ENCODE results near the gene APP.

DNA sequence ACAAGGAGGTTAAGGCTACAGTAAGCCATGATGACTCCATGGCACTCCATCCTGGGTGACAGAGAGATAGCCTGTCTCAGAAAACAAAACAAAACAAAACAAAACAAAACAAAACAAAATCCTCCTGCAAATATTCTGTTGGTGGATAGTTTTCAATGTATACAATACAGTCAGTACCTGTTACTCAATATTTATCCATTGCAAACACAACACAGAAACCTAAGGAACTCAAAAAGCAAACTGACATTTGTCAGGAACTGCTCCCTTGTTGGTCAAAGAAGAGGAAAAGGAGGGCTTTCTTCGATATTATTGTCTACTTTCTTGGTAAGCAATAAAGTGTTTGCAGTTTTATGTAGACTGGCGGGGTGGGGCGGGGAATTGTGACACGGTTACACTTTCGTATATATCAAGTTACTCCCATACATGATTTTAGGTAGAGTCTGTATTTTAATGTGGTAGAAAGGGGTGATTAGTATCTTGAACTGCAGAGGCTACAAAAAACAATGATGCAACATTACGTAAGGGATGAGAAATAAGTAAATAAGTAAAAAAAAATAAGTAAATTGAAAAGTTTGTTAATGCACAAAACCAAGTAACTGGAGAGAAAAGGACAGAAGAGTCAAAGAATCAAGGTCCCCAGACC lies 31.8 kb downstream of the APP start:
- TF ChIP-seq, protein P1, sequence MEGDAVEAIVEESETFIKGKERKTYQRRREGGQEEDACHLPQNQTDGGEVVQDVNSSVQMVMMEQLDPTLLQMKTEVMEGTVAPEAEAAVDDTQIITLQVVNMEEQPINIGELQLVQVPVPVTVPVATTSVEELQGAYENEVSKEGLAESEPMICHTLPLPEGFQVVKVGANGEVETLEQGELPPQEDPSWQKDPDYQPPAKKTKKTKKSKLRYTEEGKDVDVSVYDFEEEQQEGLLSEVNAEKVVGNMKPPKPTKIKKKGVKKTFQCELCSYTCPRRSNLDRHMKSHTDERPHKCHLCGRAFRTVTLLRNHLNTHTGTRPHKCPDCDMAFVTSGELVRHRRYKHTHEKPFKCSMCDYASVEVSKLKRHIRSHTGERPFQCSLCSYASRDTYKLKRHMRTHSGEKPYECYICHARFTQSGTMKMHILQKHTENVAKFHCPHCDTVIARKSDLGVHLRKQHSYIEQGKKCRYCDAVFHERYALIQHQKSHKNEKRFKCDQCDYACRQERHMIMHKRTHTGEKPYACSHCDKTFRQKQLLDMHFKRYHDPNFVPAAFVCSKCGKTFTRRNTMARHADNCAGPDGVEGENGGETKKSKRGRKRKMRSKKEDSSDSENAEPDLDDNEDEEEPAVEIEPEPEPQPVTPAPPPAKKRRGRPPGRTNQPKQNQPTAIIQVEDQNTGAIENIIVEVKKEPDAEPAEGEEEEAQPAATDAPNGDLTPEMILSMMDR (conservative IDR thresholded peaks at IDR 0.05; ENCODE audit: low read length), result no peak
- no peak for TF ChIP-seq EZH2phosphoT487 (IDR thresholded peaks at IDR 0.05; ENCODE audit: borderline replicate concordance)

Measured in Loucy (cell line).